Activated naive CD4-positive, alpha-beta T cell treated with Interleukin-2 at 50 U/mL for 16 hours (primary cell): Measurements from ENCODE around the gene RUNDC3A.
A peak's percentile ranks its signal among the peaks of the same experiment; 100 is the strongest.

Source experiments
- DNase-seq: peaks from one replicate; pipeline ENCODE4 v3.0.0-alpha.2; 2020

Gene RUNDC3A

GRCh38 chr17:44308320-44308818 is at the start of gene RUNDC3A:
TSS of gene RUNDC3A (plus strand) at chr17:44308601. CDS start at chr17:44308833, 232 bp downstream.
- peak; percentile 85 for DNase-seq

GRCh38 chr17:44258811-44259351 is 49.5 kb upstream of the RUNDC3A start:
- DNase-seq = no peak

DNA sequence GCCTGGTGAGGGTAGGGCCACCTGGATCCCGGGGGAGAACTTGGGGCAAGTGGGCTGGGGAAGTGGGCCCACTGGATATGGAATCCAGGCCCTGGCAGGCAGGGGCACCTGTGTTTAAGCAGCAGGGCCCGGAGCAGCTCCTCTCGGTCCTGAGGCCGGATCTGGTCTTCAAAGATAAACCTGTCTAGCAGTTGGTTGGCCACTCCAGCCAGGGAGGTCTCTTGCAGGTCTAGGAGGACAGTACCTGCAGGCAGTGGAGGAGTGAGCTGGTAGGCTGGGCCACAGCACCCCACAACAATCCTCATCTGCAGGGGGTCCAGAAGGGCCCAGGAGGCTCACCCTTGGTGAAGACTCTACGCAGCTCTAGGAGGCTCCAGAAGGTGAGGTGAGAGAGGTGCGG is 48.1 kb upstream of the RUNDC3A start:
- DNase-seq = no peak

GRCh38 chr17:44262654-44263225 is 45.7 kb upstream of the RUNDC3A start:
- no peak for DNase-seq

GRCh38 chr17:44263345-44263902 is 45.0 kb upstream of the RUNDC3A start:
- DNase-seq = no peak

DNA sequence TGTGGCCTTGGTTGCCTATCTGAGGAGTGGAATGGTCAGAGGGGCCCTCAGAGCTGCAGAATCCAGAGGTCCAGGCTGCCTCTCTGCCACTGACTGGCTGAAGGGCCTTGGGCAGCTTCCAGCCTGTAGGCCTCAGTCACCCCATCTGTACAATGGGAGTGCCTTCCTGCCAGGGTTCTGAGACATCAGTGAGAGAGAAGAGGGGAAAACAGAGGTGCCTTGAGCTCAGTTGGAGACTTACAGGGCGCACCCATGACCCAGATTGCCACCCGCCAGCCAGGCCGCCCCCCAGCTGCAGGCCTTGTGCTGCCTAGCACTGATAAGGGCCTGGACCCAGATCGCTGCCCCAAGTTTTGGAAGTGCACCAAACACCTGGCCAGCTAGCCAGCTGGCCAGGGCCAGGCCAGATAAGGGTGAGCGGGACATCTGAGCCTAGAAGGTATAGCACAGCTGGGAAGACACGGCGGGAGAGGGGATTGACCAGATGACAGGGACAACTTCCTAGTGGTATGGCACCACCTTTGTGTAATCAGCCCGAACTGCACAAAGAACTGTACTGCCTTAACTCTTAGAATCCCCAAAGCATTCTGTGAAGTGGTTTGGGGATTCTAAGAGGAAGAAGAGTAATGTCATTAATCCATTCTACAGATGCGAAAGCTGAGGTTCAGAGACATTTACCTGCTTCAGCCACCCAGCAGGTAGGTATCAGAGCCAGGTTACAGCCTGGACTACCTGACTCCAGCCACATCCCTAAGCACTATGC is 41.8 kb upstream of the RUNDC3A start:
- DNase-seq = no peak

GRCh38 chr17:44267165-44267455 is 41.3 kb upstream of the RUNDC3A start:
- no peak for DNase-seq

GRCh38 chr17:44267818-44268490 is 40.4 kb upstream of the RUNDC3A start, which contains the start of gene SLC4A1:
TSS of gene SLC4A1 (minus strand) at chr17:44268135. CDS start at chr17:44262866, 5,269 bp downstream.
- no peak for DNase-seq

DNA sequence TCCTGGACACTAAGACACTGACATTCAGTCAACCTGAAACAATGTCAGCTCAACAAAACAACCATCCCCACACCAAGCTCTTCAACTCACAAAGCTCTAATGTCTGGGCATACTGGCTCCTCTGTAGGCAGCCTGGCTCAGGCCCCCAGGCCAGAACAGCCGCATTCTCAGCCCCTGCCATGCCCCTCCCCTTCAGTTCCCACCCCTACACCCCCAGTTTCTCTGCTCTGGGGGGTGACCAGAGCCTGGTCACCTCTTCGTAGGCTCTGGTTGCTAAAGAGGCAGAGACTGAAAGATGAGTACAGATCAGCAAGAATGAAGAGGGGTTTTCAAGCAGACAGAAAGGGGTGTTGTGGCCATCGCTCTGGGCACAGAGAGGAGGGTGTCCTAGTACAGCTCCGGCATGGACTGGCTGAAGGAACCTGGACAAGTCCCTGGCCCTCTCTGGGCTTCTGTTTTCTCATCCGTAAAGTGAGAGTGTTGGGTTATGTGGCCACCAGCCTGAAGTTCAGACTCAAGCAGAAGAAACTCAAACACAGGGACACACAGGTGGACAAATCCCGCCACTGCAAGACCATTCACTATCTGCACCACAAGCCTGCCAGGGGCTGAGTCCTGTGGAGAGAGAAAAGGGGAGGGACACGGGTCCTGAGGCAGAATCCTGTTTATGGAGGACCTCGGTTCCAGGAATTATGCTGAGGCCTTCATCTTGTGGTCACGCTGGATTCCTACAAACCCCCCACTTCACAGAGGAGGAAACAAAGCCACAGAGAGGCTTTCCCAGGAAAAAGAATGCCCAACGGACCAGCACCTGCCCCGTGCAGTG is 39.5 kb upstream of the RUNDC3A start:
- no peak for DNase-seq

GRCh38 chr17:44269535-44270240 is 38.7 kb upstream of the RUNDC3A start:
- no peak for DNase-seq

DNA sequence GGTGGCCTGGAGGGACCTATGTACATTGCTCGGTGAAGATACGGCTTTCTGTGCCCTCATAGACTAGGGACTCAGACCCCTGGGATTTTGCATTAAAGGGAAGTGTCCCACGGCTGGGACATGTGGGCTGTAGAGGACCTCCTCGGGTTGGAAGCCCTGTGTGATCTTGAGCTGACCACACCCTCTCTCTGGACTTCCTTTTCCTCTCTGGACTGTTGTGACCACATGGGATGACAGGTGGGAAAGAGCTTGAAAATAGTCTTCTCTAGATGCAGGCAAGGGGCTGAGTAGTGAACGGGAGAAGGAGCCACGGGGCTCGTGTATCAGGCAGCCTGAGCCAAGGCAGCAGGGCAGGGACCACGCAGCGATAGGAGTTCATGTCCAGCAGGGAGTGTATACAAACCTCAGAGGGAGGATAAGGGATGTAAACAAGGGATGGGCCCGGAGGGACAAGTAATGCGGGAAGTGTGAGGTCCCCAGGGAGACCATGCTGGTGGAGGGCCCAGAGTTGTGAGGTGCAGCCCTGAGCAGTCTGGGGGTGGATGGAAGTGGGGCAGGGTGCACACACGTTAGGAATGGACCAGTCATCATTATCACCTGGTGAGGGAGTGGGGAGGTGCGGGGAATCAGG is 36.0 kb upstream of the RUNDC3A start:
- no peak for DNase-seq

DNA sequence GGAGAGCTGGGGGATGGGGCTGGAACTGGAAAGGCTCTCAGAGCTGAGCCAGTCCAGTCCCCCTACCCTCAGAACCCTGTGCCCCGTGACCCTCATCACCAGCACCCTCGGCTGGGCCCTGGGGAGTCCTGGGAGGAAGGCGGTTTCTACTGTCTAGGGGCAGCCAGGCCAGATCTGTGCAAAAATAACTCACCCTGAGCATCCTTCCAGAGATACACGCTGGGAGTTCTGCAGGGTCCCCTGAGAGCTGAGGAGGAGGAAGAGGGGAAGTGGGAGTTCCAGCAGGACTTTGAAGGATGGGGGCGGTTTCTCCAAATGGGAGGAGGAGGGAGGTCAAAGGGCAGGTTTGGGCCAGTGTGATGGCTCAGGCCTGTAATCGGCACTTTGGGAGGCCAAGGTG is 35.4 kb upstream of the RUNDC3A start:
- no peak for DNase-seq

- no peak for DNase-seq
These were observed 34.8 kb upstream of the RUNDC3A start for GRCh38 chr17:44273607-44274006.

- DNase-seq = no peak
These were observed 30.4 kb upstream of the RUNDC3A start for GRCh38 chr17:44277976-44278375.

GRCh38 chr17:44279346-44279665 is 29.1 kb upstream of the RUNDC3A start:
- no peak for DNase-seq

DNA sequence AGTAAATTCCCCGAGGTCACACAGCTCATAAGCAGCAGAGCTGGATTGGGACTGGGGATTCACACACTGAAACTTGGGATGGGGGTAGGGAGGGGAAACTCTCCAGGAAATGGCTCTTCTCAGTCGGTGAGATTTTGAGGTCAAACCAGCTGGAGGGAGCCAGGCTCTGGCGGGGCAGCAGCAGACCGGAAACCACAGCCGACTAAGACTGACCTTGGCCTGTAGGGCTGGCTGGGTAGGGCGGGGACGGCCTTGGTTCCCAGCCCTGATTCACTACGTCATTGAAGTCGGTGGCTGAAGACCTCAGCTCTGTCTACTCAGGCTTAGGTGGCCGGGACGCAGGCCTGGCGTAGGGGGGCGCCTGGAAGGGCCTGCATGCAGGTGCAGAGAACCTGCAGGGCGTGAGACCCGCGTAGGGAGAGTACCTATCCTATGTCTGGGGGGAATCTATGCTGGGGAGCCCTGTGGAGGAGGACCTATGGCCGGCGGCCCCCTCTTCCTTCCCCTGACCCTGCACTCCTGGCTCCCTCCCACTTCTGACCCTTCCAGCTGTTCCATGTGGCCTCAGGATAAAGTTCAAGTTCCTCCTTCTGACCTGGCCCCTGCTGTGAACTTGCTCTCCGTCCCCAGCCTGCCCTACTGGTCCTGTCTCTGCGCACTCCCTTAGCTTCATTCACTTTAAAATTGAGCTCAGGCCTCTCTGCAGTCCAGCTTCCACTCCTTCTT is 28.6 kb upstream of the RUNDC3A start:
- DNase-seq = no peak

- DNase-seq = no peak
These were observed 27.9 kb upstream of the RUNDC3A start for GRCh38 chr17:44280392-44280937.

DNA sequence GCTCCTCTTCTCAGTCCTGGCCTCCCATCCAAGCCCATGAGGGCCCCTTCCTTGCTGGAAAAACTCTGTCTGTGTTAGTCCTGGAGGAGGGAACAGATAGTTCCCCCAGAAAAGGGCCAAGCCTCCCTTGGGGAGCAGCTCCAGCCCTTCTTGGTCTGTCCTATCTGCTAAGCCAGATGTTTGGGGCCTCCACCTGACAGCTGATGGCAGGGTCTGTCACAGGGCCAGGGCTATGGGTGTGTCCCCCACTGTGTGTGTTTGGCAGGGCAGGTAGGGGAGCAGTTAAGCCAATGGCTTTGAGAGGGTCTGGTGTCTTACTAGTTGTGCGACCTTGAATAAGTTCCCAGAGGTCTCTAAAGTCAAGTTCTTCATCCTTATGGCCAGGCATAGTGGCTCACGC is 26.8 kb upstream of the RUNDC3A start:
- no peak for DNase-seq

GRCh38 chr17:44282264-44282663 is 26.1 kb upstream of the RUNDC3A start:
- no peak for DNase-seq

DNA sequence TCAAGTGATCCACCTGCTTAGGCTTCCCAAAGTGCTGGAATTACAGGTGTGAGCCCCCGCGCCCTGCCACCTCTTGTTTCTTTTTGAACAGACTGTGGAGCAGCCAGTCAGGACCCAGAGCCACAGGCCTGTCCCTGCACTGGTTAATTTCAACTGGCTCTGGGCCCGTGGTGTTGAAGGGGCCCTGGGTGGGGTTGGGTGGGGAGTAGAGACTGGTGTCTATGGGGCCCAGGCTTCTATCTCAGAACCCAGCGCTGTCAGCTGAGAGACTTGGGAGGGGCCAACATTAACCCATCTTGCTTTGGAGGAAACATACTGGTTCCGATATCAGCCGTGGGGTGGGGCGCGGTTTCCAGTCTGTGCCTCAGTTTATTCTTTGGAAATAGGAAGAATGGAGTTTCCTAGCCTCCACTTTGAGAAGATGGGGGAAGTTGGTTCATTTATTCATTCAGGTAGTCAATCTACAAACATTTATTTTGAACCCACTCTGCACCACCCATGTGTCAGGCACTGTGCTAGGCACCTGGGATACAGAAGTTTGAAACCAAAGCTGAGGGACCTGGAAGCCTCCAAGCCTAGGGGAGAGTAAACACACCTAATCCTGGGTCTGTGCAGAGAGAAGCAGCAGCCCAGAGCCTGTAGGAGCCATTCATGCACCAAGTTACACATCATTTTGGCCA is 24.9 kb upstream of the RUNDC3A start:
- DNase-seq = no peak
